NT2/D1 (cell line): ENCODE measurements around the gene PCDHGA11.
"Not testable (repeated sequence)": the region's sequence is repeated elsewhere in the genome, so short reads cannot be mapped to it uniquely, and the experiment has no call there.

Experiments used
- DNase-seq: peaks from one replicate; pipeline ENCODE4 v3.0.0-alpha.2; 2011; ENCODE audit warnings: low read depth, low spot score
- H3K27me3 ChIP-seq: 2 replicates; pipeline ENCODE4 v1.6.0; 2011; ENCODE audit warnings: mild to moderate bottlenecking; ENCODE audit not compliant: insufficient read length, insufficient read depth
- H3K36me3 ChIP-seq: 2 replicates; pipeline ENCODE4 v1.6.1; 2011; ENCODE audit warnings: mild to moderate bottlenecking, low read length, mixed read lengths; ENCODE audit not compliant: insufficient read depth, insufficient read length
- H3K4me1 ChIP-seq: 2 replicates; pipeline ENCODE4 v1.5.1; 2011; ENCODE audit not compliant: insufficient read depth, insufficient read length
- H3K4me3 ChIP-seq: 2 replicates; pipeline ENCODE4 v1.5.1; 2011; ENCODE audit warnings: low read depth; ENCODE audit not compliant: insufficient read length
- H3K9ac ChIP-seq: 2 replicates; pipeline ENCODE4 v1.6.0; 2011; ENCODE audit warnings: low read depth; ENCODE audit not compliant: insufficient read length
- H3K9me3 ChIP-seq: 2 replicates; pipeline ENCODE4 v1.5.1; 2011; ENCODE audit warnings: mild to moderate bottlenecking, low read length; ENCODE audit not compliant: insufficient read depth
- SUZ12 ChIP-seq: IDR thresholded peaks from 2 replicates; pipeline ENCODE4 v1.6.1; 2011; ENCODE audit not compliant: insufficient read length, insufficient read depth; ENCODE audit errors: extremely low read depth
- YY1 ChIP-seq: IDR thresholded peaks from 2 replicates; pipeline ENCODE4 v1.6.1; 2011; ENCODE audit not compliant: insufficient read length, insufficient read depth
- ZNF274 ChIP-seq: IDR thresholded peaks from 2 replicates; pipeline ENCODE4 v1.6.1; 2011; ENCODE audit warnings: mild to moderate bottlenecking, low read depth, low read length

PCDHGA11 gene

GRCh38 chr5:141403387-141403786 lies 17.5 kb upstream of the PCDHGA11 start:
- no peak for DNase-seq
- no peaks in the 10 kb centered on the region for H3K4me1 ChIP-seq
- H3K4me3 ChIP-seq = no peak overlapping the region
- no peak overlapping the region for H3K9ac ChIP-seq
- TF ChIP-seq SUZ12 = no peak
- TF ChIP-seq ZNF274 = no peak
- TF ChIP-seq YY1 = no peak
- H3K9me3 ChIP-seq = peaks cover 4% of the 10 kb centered on the region; the same call in 1 of the 2 replicates
- no peaks in the 10 kb centered on the region for H3K36me3 ChIP-seq
- peaks cover 3% of the 10 kb centered on the region for H3K27me3 ChIP-seq

- not testable (repeated sequence) for H3K9me3 ChIP-seq
- peak within 1 kb of the TSS; percentile 56 for H3K9ac ChIP-seq
These were observed 12.9 kb upstream of the PCDHGA11 start, which contains the start of gene PCDHGB6 for GRCh38 chr5:141407790-141408505. TSS of gene PCDHGB6 (plus strand) at chr5:141408021. CDS start at chr5:141408203, 182 bp downstream.

GRCh38 chr5:141409598-141410306 lies 11.1 kb upstream of the PCDHGA11 start:
- no peaks in the 10 kb centered on the region for H3K4me1 ChIP-seq
- DNase-seq = no peak
- no peak for TF ChIP-seq SUZ12
- no peak for TF ChIP-seq ZNF274
- no peak for TF ChIP-seq YY1
- peaks cover 17% of the 10 kb centered on the region for H3K27me3 ChIP-seq
- H3K4me3 ChIP-seq = no peak overlapping the region
- H3K9ac ChIP-seq = no peak overlapping the region
- H3K36me3 ChIP-seq = no peaks in the 10 kb centered on the region
- H3K9me3 ChIP-seq = peaks cover 10% of the 10 kb centered on the region; the same call in 1 of the 2 replicates

More at GRCh38 chr5:141407790-141408505, 12.9 kb upstream of the PCDHGA11 start, which contains the start of gene PCDHGB6:
- H3K4me1 ChIP-seq, H3K36me3 ChIP-seq: not testable (repeated sequence)
- H3K4me3 ChIP-seq = peak within 1 kb of the TSS; percentile 53
- peak; percentile 57 for DNase-seq
- H3K27me3 ChIP-seq = peaks cover 17% of the 10 kb centered on the region

- TF ChIP-seq YY1 = no peak
- no peak for TF ChIP-seq SUZ12
- TF ChIP-seq ZNF274 = no peak
- Histone ChIP-seq H3K36me3 (no peaks in the 10 kb centered on the region), H3K4me1 (no peaks in the 10 kb centered on the region)
These were observed 9.3 kb upstream of the PCDHGA11 start for GRCh38 chr5:141411575-141411974.

GRCh38 chr5:141412854-141413539 lies 7.9 kb upstream of the PCDHGA11 start, which contains the start of gene PCDHGA10:
TSS of gene PCDHGA10 (plus strand) at chr5:141412987. CDS start at chr5:141413176, 189 bp downstream.
- Histone ChIP-seq H3K36me3 (no peaks in the 10 kb centered on the region), H3K9ac (peak within 1 kb of the TSS; percentile 67), H3K9me3 (peaks cover 10% of the 10 kb centered on the region; the same call in 1 of the 2 replicates), H3K4me3 (peak within 1 kb of the TSS; percentile 42), H3K27me3 (peaks cover 17% of the 10 kb centered on the region), H3K4me1 (no peaks in the 10 kb centered on the region)
- DNase-seq = no peak
- TF ChIP-seq YY1 (no peak), ZNF274 (no peak)

More at GRCh38 chr5:141411575-141411974, 9.3 kb upstream of the PCDHGA11 start:
- peaks cover 10% of the 10 kb centered on the region; the same call in 1 of the 2 replicates for H3K9me3 ChIP-seq
- H3K27me3 ChIP-seq = peaks cover 17% of the 10 kb centered on the region
- no peak overlapping the region for H3K4me3 ChIP-seq
- H3K9ac ChIP-seq = no peak overlapping the region
- no peak for DNase-seq

- no peaks in the 10 kb centered on the region for H3K36me3 ChIP-seq
- TF ChIP-seq SUZ12 = no peak
- TF ChIP-seq YY1 = no peak
- no peak for TF ChIP-seq ZNF274
- no peak for DNase-seq
- peaks cover 15% of the 10 kb centered on the region; the same call in 1 of the 2 replicates for H3K9me3 ChIP-seq
- no peaks in the 10 kb centered on the region for H3K4me1 ChIP-seq
- H3K4me3 ChIP-seq = peak overlapping the region; percentile 42
- H3K27me3 ChIP-seq = peaks cover 18% of the 10 kb centered on the region
- H3K9ac ChIP-seq = peak overlapping the region; percentile 67
These were observed 7.2 kb upstream of the PCDHGA11 start for GRCh38 chr5:141413540-141414069.

- H3K27me3 ChIP-seq = peaks cover 14% of the 10 kb centered on the region
- not testable (repeated sequence) for H3K4me1 ChIP-seq, H3K4me3 ChIP-seq, H3K36me3 ChIP-seq, DNase-seq, H3K9ac ChIP-seq
- H3K9me3 ChIP-seq = peaks cover 18% of the 10 kb centered on the region; the same call in 1 of the 2 replicates
These were observed 6.1 kb upstream of the PCDHGA11 start for GRCh38 chr5:141414548-141415274.

GRCh38 chr5:141415275-141415618 lies 5.6 kb upstream of the PCDHGA11 start:
- H3K36me3 ChIP-seq, H3K4me3 ChIP-seq, H3K9ac ChIP-seq, H3K4me1 ChIP-seq, DNase-seq: not testable (repeated sequence)
- Histone ChIP-seq H3K9me3 (peaks cover 22% of the 10 kb centered on the region; the same call in 1 of the 2 replicates), H3K27me3 (peaks cover 13% of the 10 kb centered on the region)

- peaks cover 25% of the 10 kb centered on the region for H3K27me3 ChIP-seq
- H3K9me3 ChIP-seq = peaks cover 38% of the 10 kb centered on the region
- not testable (repeated sequence) for H3K4me1 ChIP-seq, H3K36me3 ChIP-seq
- peak within 1 kb of the TSS; percentile 43 for H3K4me3 ChIP-seq
- DNase-seq = peak; percentile 69
- H3K9ac ChIP-seq = peak within 1 kb of the TSS; percentile 61
These were observed 3.2 kb upstream of the PCDHGA11 start, which contains the start of gene PCDHGB7 for GRCh38 chr5:141417494-141418172. TSS of gene PCDHGB7 (plus strand) at chr5:141417677. CDS start at chr5:141417860, 183 bp downstream.
